ENCODE data around the gene SMIM1.

The SMIM1 gene

GRCh38 chr1:3790500-3790923 lies 18.0 kb downstream of the SMIM1 start:
- no peak for TF ChIP-seq CTCF (IDR thresholded peaks at IDR 0.05)

GRCh38 chr1:3790952-3791351 lies 18.4 kb downstream of the SMIM1 start:
- TF ChIP-seq CTCF (IDR thresholded peaks at IDR 0.05), result no peak

- no peak for TF ChIP-seq CTCF (IDR thresholded peaks at IDR 0.05)
Observed at GRCh38 chr1:3795453-3796214, 23.1 kb downstream of the SMIM1 start.

- no peak for TF ChIP-seq CTCF (IDR thresholded peaks at IDR 0.05)
Observed at GRCh38 chr1:3796215-3797061, 23.9 kb downstream of the SMIM1 start, which contains the start of gene LRRC47. TSS of gene LRRC47 (minus strand) at chr1:3796498. CDS start at chr1:3796476, 22 bp downstream.

GRCh38 chr1:3799976-3800685 lies 27.6 kb downstream of the SMIM1 start:
- TF ChIP-seq CTCF (IDR thresholded peaks at IDR 0.05), result no peak

- no peak for TF ChIP-seq CTCF (IDR thresholded peaks at IDR 0.05)
Observed at GRCh38 chr1:3803905-3804626, 31.5 kb downstream of the SMIM1 start.

- TF ChIP-seq CTCF (IDR thresholded peaks at IDR 0.05), result no peak
Observed at GRCh38 chr1:3805038-3805437, 32.5 kb downstream of the SMIM1 start.

Measured in LNCAP (cell line).